NCI-H460 (cell line): Measurements from ENCODE around the gene FAM210B. TPM values are rescaled to one million over a fixed set of nuclear protein-coding genes. Genes with fewer than 3 reads are reported as not detected.

Experiments
- total RNA-seq: library from RNA; depleted of rRNA; stranded (reverse); fragments of >200 nt; shearing (Covaris generic); gene quantifications from 2 replicates; pipeline ENCODE4 v1.2.3, GENCODE V29; 2014; rRNA removed

FAM210B gene
- total RNA-seq, 1 experiment from 2014 or later = 94.1 TPM

Other genes starting within 250 kb of the FAM210B start
- gene MC3R, start 110.2 kb upstream of the FAM210B start, total RNA-seq = not detected in 2 replicates
- gene AURKA, start 33.2 kb downstream of the FAM210B start, total RNA-seq = 176 and 178 TPM in 2 replicates
- gene CSTF1, start 33.7 kb downstream of the FAM210B start, total RNA-seq = 52.7 and 60.9 TPM in 2 replicates
- 0.05 TPM in 1 of 2 replicates, not detected in the other for gene CASS4, start 53.3 kb downstream of the FAM210B start, total RNA-seq
- 79.5 and 80.0 TPM in 2 replicates for gene RTF2, start 109.7 kb downstream of the FAM210B start, total RNA-seq
- gene FAM209A, start 165.8 kb downstream of the FAM210B start, total RNA-seq = 0.17 and 0.29 TPM in 2 replicates
- not detected in 2 replicates for gene FAM209B, start 174.3 kb downstream of the FAM210B start, total RNA-seq